ENCODE measurements around the gene MRAS.

DNA sequence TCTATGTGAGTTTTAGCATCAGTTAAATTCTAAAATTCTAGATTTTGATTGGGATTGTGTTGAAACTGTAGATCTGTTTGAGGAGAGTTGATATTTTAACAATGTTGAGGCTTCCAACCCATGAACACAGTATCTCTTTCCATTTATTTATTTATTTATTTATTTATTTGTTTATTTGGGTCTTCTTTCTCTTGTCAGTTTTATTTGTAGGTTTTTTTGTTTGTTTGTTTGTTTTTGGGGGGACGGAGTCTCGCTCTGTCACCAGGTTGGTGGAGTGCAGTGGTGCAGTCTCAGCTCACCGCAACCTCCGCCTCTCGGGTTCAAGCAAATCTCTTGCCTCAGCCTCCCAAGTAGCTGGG is 25.3 kb downstream of the MRAS start:
- TF ChIP-seq ZC3H4 (CRISPR knock-in tag; IDR thresholded peaks at IDR 0.05; ENCODE audit: borderline replicate concordance), result no peak
- no peak for TF ChIP-seq RAD51 (IDR thresholded peaks at IDR 0.05; ENCODE audit: borderline replicate concordance)
- TF ChIP-seq, protein P1, sequence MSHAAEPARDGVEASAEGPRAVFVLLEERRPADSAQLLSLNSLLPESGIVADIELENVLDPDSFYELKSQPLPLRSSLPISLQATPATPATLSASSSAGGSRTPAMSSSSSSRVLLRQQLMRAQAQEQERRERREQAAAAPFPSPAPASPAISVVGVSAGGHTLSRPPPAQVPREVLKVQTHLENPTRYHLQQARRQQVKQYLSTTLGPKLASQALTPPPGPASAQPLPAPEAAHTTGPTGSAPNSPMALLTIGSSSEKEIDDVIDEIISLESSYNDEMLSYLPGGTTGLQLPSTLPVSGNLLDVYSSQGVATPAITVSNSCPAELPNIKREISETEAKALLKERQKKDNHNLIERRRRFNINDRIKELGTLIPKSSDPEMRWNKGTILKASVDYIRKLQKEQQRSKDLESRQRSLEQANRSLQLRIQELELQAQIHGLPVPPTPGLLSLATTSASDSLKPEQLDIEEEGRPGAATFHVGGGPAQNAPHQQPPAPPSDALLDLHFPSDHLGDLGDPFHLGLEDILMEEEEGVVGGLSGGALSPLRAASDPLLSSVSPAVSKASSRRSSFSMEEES (CRISPR knock-in tag; IDR thresholded peaks at IDR 0.05), result no peak
- TF ChIP-seq, protein P2, sequence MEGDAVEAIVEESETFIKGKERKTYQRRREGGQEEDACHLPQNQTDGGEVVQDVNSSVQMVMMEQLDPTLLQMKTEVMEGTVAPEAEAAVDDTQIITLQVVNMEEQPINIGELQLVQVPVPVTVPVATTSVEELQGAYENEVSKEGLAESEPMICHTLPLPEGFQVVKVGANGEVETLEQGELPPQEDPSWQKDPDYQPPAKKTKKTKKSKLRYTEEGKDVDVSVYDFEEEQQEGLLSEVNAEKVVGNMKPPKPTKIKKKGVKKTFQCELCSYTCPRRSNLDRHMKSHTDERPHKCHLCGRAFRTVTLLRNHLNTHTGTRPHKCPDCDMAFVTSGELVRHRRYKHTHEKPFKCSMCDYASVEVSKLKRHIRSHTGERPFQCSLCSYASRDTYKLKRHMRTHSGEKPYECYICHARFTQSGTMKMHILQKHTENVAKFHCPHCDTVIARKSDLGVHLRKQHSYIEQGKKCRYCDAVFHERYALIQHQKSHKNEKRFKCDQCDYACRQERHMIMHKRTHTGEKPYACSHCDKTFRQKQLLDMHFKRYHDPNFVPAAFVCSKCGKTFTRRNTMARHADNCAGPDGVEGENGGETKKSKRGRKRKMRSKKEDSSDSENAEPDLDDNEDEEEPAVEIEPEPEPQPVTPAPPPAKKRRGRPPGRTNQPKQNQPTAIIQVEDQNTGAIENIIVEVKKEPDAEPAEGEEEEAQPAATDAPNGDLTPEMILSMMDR (CRISPR knock-in tag; IDR thresholded peaks at IDR 0.05), result no peak
- TF ChIP-seq ZNF280D (CRISPR knock-in tag; IDR thresholded peaks at IDR 0.05), result no peak
- no peak for TF ChIP-seq DR1 (CRISPR knock-in tag; IDR thresholded peaks at IDR 0.05)
- TF ChIP-seq SIN3A (IDR thresholded peaks at IDR 0.05; ENCODE audit: borderline replicate concordance, low read depth, low read length), result no peak
- no peak for TF ChIP-seq ZNF589 (CRISPR knock-in tag; conservative IDR thresholded peaks at IDR 0.05)
- TF ChIP-seq GABPA (IDR thresholded peaks at IDR 0.05; ENCODE audit: low read depth, low read length), result no peak
- no peak for TF ChIP-seq GABPA (CRISPR knock-in tag; IDR thresholded peaks at IDR 0.05; ENCODE audit: low read depth)
- no peak for TF ChIP-seq ZNF564 (CRISPR knock-in tag; IDR thresholded peaks at IDR 0.05)
- no peak for TF ChIP-seq CCAR2 (optimal IDR thresholded peaks at IDR 0.05; ENCODE audit: low read depth, low read length)
- TF ChIP-seq USF2 (IDR thresholded peaks at IDR 0.05; ENCODE audit: low read depth, low read length), result no peak
- no peak for TF ChIP-seq USF2 (CRISPR knock-in tag; IDR thresholded peaks at IDR 0.05; ENCODE audit: borderline replicate concordance)
- no peak for TF ChIP-seq TAF1 (CRISPR knock-in tag; IDR thresholded peaks at IDR 0.05)
